GM21526 (cell line): ENCODE data around the gene ITGAX.
"Not testable (repeated sequence)": the region's sequence is repeated elsewhere in the genome, so short reads cannot be mapped to it uniquely, and the experiment has no call there.

Source experiments
- ATAC-seq: cut with Tn5 transposase; IDR thresholded peaks from one replicate; pipeline ENCODE4 v1.9.1; 2021; ENCODE audit warnings: moderate library complexity; ENCODE audit not compliant: unreplicated experiment, low FRiP score

ITGAX gene

DNA sequence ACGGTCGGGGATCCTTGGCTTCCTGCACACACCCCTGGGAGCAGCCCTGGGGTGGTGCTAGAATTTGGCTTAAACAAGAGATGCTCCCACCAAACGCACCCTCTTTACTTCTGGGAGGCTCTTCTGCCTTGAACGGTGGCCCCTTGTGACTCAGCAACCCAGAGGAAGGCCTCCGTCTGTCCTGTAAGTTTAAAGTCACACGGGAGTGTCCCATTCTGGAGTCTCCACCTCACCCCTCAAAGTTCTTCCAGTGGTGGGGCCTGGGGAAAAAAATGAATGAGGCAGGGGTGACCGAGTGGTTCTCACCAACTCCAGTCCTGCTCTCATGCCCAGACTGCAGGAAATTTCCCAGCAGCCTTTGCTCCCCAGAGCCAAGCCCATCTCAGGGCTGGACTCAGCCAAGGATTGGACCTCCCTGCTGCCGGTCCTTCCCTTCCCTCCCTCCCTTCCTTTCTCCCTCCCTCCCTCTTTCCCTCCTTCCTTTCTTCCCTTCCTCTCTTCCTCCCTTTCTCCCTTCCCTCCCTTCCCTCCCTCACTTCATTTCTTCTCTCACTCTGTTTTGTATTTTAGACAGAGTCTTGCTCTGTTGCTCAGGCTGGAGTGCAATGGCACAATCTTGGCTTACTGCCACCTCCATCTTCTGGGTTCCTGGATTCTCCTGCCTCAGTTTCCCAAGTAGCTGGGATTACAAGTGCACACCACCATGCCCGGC lies 49.5 kb downstream of the ITGAX start:
- no peak for ATAC-seq

DNA sequence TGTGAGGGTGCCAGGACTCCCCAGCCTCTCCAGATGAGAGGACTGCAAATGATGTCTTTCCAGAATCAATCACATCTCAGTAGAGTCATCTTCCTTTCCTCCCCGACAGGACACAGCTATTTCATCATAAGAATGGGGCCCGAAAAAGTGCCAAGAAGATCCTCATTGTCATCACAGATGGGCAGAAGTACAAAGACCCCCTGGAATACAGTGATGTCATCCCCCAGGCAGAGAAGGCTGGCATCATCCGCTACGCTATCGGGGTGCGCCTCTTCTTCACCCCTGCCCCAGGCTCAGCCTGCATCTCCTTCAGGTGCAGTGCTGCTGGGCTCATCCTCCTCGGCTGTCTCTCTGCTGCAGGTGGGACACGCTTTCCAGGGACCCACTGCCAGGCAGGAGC lies 52.4 kb downstream of the ITGAX start:
- no peak for ATAC-seq

DNA sequence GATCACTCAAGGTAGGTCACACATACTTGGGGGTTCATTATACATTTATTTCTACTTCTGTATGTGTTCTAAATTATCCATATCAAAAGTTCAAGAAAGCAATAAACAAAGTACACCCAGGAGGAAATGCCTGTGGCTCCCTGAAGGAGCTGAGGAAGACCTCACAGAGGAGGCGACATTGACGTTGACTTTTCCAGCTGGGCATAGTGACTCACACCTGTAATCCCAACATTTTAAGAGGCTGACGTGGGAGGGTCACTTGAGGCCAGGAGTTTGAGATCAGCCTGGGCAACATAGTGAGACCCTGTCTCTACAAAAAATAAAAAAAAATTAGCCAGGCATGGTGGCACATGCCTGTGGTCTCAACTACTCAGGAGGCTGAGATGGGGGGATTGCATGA lies 54.5 kb downstream of the ITGAX start:
- no peak for ATAC-seq

DNA sequence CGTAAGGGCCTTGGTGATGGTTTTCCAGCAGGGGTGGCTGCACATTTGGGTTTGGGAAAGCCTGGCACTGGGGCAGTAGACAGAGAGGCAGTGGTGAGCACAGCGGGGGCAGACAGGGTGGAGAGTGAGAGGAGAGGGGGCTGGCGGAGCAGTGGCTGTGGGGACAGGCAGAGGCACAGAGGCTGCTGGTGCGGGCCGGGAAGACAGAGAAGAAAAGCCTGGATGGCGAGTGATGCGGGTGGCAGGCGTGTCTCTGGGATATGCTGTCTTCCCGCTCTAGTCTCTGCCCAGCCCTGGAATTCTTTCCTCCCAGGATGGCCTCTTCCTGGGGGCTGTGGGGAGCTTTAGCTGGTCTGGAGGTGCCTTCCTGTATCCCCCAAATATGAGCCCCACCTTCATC lies 55.1 kb downstream of the ITGAX start:
- ATAC-seq, result no peak

DNA sequence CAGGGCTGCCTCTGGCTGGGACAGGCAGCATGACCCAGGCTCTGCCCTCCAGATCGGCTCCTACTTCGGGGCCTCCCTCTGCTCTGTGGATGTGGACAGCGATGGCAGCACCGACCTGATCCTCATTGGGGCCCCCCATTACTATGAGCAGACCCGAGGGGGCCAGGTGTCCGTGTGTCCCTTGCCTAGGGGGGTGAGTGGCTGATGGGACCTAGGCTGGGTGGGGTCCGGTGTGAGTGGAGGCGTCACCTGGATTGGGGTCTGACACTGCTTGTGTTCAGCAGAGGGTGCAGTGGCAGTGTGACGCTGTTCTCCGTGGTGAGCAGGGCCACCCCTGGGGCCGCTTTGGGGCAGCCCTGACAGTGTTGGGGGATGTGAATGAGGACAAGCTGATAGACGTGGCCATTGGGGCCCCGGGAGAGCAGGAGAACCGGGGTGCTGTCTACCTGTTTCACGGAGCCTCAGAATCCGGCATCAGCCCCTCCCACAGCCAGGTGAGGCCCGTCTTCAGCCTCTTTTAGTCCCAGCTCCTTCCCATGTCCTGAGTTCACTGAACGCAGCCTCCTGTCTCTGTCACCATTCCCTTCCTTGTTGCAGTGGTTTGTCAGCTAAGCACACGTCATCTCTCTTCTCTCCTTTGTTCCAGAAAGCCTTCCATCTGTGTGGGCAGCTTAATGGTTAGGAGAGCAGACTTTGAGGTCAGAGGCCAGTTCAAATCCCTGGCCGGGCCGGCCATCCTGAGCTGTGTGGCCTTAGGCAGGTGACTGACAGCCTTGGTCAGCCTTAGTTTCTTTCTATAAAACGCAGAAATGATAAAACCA lies 56.3 kb downstream of the ITGAX start:
- ATAC-seq, result no peak

DNA sequence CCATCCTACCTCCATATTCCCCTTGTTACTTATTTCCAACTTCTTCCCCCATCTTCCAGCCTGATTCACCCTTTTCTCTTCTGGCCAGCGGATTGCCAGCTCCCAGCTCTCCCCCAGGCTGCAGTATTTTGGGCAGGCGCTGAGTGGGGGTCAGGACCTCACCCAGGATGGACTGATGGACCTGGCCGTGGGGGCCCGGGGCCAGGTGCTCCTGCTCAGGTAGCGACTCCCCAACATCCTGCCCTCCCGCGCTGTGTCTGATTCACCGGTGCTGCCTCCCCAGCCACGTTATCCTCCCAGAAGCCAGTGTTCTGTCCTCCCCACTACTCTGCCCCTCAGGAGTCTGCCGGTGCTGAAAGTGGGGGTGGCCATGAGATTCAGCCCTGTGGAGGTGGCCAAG lies 57.8 kb downstream of the ITGAX start:
- no peak for ATAC-seq

DNA sequence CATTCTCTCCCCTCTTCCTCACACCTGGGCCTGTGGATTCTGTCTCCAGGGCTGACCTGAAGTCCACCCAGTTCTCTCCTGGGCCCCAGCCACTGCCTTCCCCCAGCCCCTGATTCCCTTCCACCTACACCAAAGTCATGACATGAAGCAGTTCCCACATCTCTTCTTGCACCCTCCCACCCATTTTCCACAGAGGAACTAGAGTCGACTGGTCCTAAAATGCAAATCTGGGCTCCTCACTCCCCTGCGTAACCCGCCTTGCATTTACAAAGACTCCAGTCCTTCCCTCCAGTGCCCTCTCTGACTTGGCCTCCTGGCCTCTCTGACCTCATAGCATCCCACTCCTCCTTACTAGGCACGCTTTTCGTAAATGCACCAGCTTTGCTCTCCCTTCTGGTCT lies 58.4 kb downstream of the ITGAX start:
- no peak for ATAC-seq

DNA sequence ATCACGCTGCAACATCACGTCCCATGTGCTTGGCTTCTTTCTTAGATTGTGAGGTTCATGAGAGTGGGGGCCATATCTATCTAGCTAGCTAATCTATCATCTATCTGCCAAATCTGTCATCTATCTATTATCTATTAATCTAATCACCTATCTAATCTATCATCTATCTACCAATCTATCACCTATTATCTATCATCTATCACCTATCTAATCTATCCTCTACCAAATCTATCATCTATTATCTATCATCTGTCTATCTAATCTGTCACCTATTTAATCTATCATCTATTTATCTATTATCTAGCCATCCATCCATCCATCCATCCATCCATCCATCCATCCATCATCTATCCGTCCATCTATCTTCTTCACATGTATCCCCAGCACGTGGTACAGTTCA lies 59.0 kb downstream of the ITGAX start:
- no peak for ATAC-seq

DNA sequence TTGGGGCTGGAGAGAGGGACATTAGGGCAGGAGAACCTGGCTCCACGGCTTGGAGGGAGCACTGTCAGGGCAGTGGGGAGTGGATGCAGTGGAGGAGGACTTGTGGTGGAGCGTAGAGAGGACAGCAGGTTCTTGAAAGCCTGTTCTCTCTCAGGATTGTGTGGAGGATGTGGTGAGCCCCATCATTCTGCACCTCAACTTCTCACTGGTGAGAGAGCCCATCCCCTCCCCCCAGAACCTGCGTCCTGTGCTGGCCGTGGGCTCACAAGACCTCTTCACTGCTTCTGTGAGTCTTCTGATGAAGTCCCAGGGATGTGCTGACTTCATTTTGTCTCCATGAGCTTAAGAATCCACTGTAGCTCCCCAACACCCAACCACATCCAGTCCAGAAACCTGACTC lies 59.7 kb downstream of the ITGAX start:
- no peak for ATAC-seq

DNA sequence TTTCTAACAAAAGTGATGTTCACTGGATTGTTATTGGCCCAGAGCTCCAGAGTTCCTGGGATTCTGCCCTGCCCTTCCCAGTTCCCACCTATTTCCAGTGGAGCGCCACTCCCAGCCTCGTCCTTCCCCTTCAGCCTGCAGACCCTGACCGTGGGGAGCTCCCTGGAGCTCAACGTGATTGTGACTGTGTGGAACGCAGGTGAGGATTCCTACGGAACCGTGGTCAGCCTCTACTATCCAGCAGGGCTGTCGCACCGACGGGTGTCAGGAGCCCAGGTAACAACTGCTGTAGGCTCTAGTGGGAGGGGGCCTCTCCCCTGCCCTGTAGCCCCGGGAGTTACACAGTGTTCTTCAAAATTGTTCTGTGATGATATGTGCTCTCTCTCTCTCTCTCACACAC lies 61.4 kb downstream of the ITGAX start:
- no peak for ATAC-seq

DNA sequence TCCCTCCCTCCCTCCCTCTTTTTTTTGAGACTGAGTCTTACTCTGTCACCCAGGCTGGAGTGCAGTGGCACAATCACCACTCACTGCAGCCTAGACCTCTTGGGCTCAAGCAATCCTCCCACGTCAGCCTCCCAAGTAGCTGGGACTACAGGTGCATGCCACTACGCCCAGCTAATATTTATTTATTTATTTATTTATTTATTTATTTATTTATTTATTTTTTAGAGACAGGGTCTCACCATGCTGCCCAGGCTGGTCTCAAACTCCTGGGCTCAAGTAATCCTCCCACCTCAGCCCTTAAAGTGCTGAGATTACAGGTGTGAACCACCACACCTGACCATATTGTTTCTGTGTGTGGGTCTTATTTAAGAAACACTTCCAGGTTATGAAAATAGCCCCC lies 62.1 kb downstream of the ITGAX start:
- not testable (repeated sequence) for ATAC-seq

DNA sequence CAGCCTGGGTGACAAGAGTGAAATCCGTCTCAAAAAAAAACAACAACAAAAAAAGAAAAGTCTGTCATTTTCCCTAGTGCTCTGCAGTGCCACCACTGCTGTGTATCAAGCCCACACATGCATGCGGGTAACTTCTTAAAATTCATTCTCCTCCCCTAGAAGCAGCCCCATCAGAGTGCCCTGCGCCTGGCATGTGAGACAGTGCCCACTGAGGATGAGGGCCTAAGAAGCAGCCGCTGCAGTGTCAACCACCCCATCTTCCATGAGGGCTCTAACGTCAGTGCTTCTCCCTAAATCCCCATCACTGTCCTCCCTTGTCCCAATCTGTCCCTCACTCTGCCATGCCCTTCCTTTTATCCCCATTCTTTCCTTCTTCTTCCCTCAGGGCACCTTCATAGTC lies 62.9 kb downstream of the ITGAX start:
- ATAC-seq, result no peak

DNA sequence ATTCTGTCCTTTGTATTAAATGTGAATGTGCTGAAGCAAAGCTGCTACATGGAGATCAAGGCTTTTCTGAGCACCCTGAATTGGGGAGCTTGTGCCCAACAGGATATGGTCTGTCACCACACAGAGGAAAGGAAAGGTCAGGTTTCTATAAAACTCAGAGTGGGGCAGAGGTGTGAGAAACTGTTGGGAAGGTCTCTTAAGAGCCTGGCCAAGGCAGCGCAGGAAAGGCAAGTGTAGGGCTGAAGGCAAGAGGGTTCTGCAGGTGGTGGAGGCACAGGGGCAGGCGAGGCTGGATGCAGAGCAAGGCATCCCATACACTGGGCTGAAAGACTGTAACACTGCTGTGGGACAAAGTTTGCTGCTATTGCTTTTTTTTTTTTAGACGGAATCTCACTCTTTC lies 65.1 kb downstream of the ITGAX start:
- no peak for ATAC-seq

DNA sequence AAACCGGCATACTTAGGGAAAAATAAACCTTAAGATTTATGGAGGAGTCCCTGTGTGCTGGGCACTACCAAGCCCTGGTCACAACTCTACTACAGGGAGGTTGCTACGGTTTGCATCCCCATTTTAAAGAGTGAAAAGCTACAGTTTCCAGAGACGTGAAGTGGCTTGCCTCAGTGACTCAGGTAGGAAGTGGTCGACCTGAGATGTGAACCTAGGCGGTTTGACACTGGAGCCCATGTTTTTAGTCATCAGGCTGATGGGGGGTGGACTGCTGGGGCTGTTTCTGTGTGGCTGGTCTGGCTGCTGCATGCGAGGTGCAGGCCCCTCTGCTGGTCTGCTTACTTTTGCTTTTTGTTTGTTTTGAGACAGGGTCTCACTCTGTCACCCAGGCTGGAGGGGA lies 66.6 kb downstream of the ITGAX start:
- no peak for ATAC-seq

DNA sequence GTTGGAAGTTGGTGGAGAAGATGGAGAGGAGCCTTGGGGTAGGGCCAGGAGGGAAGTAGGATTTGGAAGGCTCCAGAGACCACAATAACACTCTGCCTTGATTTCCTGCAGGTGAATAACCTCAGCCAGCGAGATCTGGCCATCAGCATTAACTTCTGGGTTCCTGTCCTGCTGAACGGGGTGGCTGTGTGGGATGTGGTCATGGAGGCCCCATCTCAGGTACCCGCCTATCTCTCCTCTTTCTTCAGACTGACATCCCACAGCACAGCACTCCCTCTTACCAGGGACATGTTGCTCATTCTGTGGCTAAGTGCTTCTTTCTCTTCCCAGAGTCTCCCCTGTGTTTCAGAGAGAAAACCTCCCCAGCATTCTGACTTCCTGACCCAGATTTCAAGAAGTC lies 68.3 kb downstream of the ITGAX start:
- no peak for ATAC-seq

DNA sequence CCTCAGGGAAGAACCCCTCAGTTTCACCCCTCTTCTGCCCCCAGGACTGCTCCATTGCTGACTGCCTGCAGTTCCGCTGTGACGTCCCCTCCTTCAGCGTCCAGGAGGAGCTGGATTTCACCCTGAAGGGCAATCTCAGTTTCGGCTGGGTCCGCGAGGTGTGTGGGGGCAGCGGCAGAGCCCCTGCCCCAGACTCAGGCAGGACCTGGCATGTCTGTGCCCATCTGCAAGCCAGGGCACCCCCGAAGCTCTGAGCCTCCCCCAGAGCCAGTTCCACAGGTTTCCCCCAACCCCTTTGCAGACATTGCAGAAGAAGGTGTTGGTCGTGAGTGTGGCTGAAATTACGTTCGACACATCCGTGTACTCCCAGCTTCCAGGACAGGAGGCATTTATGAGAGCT lies 68.8 kb downstream of the ITGAX start:
- no peak for ATAC-seq

DNA sequence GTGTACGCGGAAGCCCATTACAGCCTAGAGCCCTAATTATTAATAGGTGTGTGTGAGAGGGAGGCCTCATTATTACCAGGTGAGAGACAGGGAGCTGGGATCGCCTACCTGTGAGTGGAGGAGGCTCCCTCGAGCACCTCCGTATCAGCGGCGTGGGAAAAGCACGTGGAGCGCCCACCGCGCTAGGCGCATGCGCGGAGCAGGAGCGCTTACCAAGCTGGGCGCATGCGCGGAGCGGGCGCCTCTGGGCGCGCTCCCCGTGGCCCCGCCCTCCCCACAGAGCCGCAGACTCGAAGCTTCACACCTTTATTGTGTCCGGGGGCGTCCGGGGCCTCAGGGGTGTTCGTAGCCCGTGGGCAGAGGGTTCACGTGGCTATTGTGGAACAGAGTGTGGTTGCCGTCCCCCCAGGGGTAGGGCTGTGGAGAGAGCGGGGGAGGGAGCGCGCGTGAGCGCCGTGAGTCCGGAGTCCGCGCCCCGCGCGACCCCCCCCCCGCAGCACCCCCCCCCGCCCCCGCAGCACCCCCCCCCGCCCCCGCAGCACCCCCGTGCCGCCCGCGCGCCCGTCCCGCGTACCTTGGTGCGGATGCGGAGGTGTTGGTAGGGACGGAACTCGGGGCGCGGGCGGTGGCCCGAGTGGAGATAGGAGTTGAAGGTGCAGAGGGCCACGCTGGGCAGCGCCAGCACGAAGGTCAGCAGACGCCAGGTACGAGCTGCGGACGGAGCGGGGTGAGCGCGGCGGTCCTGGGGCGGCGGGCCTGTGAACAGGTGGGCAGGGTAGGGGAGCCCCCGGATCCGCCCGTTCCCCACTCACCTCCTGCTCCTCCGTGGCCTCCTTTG lies 72.7 kb downstream of the ITGAX start:
- no peak for ATAC-seq

DNA sequence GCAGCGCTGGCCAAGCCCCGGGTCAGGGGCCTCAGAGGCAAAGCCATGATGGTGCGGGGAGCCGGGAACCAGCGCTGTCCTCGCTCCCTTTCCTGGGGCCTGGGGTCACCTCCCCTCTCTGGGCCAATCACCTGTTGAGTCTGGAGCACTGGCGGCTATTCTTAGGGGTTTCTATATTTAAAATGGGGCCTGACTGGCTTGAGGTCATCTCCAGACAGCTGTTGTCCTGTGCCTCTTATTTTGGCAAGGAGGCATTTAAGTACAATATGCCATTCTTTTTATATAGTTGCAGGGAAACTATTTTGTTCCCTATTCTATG lies 73.3 kb downstream of the ITGAX start, which contains the start of gene COX6A2:
Gene COX6A2 (minus strand): TSS at position 82 of the 319 bp plus-strand sequence. CDS start 35 bp downstream, at position 47.
- ATAC-seq, result no peak

DNA sequence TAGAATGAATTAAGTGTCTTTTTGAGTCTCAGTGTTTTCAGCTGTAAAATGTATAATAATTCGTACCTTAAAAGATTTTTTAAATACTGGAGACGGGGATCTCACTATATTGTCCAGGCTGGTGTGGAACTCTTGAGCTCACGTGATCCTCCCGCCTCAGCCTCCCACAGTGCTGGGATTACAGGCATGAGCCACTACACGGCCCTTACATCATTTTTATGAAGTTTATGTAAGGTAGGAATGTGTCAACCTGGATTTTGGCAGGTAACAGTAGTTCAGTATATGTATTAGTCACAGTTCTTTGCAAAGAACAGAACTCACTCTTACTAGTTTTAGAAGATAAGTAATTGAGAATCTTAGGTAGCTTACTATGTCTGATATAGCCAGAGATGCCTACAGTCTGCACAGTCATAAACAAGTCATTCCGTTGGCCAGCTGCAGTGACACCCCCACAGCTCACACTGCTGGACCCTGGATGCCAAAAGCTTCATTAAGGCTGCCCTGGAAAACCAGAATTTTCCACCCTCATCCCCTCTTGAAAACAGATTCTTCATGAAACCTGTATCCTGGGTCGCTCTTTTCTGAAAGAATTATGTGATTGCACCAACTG lies 73.8 kb downstream of the ITGAX start:
- no peak for ATAC-seq

DNA sequence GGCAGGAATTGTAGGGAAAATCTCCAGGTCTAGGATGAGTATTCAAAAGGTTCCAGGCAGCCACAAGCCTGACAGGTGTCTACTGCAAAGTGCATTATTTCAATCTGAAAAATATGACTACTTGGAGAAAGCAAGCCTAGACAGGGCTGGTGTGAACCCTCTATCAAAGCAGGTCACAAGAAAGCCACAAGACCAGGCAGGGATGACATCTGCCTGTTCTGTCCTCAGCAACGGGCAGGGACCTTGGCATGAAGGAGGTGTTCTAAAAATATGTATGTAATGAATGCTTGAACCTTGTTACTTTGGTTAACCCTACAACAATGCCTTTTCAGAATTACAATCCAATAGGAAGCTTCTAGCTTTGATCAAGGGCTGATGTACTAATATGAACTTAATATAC lies 74.3 kb downstream of the ITGAX start:
- no peak for ATAC-seq

DNA sequence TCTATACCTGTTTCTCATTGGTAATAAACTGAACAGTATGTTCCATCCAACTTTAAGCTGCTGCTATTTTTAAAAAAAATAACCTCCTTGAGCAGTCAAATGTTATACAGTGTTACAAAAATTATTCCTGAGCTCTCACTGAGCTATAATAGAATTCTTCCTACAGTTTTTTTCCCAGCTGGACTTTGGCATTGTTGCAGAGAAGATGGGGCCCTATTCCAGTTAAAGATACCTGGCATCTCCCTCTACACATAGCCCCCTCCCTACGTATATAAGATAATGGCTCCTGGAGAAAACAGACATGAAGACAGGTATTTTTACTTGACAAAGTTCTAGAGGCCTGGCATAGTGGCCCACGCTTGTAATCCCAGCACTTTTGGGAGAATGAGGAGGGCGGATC lies 74.8 kb downstream of the ITGAX start:
- ATAC-seq, result no peak
